HG03571 (cell line): Measurements from ENCODE around the gene ANKRD44.
A peak's percentile ranks its signal among the peaks of the same experiment; 100 is the strongest.
"Not testable (repeated sequence)": the region's sequence is repeated elsewhere in the genome, so short reads cannot be mapped to it uniquely, and the experiment has no call there.

Source experiments
- ATAC-seq: cut with Tn5 transposase; IDR thresholded peaks from one replicate; pipeline ENCODE4 v1.9.1; 2021; ENCODE audit not compliant: unreplicated experiment

Gene ANKRD44

GRCh38 chr2:197054437-197054836 is 256.1 kb downstream of the ANKRD44 start:
- ATAC-seq = no peak

- ATAC-seq = no peak
Measured at GRCh38 chr2:197052356-197052755, 258.2 kb downstream of the ANKRD44 start.

GRCh38 chr2:197045115-197045514 is 265.5 kb downstream of the ANKRD44 start:
- ATAC-seq = no peak

GRCh38 chr2:197042739-197043196 is 267.8 kb downstream of the ANKRD44 start:
- no peak for ATAC-seq

- no peak for ATAC-seq
Measured at GRCh38 chr2:197037863-197038398, 272.6 kb downstream of the ANKRD44 start.

GRCh38 chr2:197035002-197035401 is 275.6 kb downstream of the ANKRD44 start:
- no peak for ATAC-seq

GRCh38 chr2:197034292-197034691 is 276.3 kb downstream of the ANKRD44 start:
- no peak for ATAC-seq

GRCh38 chr2:197033222-197033621 is 277.4 kb downstream of the ANKRD44 start:
- ATAC-seq = no peak

- no peak for ATAC-seq
Measured at GRCh38 chr2:197031803-197032202, 278.8 kb downstream of the ANKRD44 start.

GRCh38 chr2:197030090-197030489 is 280.5 kb downstream of the ANKRD44 start:
- ATAC-seq = no peak

- ATAC-seq = no peak
Measured at GRCh38 chr2:197028633-197029032, 281.9 kb downstream of the ANKRD44 start.

- ATAC-seq = no peak
Measured at GRCh38 chr2:197028230-197028629, 282.4 kb downstream of the ANKRD44 start.

- ATAC-seq = no peak
Measured at GRCh38 chr2:197024206-197024605, 286.4 kb downstream of the ANKRD44 start.

GRCh38 chr2:197020921-197021320 is 289.7 kb downstream of the ANKRD44 start:
- ATAC-seq = not testable (repeated sequence)

GRCh38 chr2:197013098-197013497 is 297.5 kb downstream of the ANKRD44 start:
- ATAC-seq = no peak

- ATAC-seq = peak; percentile 61
Measured at GRCh38 chr2:197011801-197012641, 298.6 kb downstream of the ANKRD44 start.

- no peak for ATAC-seq
Measured at GRCh38 chr2:197011021-197011417, 299.6 kb downstream of the ANKRD44 start.

- no peak for ATAC-seq
Measured at GRCh38 chr2:197010200-197011020, 300.2 kb downstream of the ANKRD44 start.

- not testable (repeated sequence) for ATAC-seq
Measured at GRCh38 chr2:197008741-197009341, 301.7 kb downstream of the ANKRD44 start.

GRCh38 chr2:197007716-197008628 is 302.6 kb downstream of the ANKRD44 start:
- no peak for ATAC-seq
